GM21528 (cell line): ENCODE results near the gene LRRN4.
A peak's percentile ranks its signal among the peaks of the same experiment; 100 is the strongest.
"Not testable (repeated sequence)": the region's sequence is repeated elsewhere in the genome, so short reads cannot be mapped to it uniquely, and the experiment has no call there.

Experiments
- ATAC-seq: cut with Tn5 transposase; IDR thresholded peaks from one replicate; pipeline ENCODE4 v1.9.1; 2021; ENCODE audit warnings: mild to moderate bottlenecking, moderate library complexity; ENCODE audit not compliant: unreplicated experiment, low FRiP score

Gene LRRN4

DNA sequence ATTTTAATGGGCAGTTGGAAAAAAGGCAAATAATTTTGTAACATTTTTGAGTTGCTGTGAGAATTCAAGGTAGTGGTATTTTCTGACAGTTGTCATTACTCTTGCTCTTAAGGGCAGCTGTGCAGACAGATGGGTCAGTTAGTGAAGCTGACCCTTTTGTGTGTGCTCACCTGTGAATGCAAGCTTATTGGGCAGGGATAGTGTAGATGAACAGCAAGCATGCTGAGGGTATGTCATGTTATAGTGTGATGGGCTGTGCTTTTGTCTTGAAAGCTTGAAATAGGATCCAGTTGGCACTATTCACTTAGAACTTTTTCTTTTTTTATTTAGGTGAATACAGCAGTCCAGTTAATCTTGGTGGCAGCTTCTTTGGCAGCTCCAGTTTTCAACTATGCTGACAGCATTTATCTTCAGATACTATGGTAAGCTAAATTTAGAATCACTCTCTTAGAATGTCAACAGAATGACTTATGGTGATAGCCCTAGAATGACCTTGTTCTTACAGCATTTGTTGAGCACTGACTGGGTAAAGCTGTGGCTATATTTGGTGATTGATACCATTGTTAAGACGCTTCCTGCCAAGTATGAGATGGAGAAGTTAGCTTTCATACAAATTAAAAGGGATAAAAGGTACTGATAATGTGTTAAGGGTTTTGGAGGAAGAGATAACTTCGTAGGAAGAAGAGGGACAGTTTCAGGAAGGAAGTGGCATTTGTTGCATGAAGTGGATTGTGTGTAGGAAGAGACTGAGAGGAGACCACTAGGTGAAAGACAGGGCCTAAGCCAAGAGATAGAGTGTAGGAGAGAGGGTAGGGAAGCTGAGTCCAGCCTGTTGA lies 19.5 kb downstream of the LRRN4 start:
- no peak for ATAC-seq

DNA sequence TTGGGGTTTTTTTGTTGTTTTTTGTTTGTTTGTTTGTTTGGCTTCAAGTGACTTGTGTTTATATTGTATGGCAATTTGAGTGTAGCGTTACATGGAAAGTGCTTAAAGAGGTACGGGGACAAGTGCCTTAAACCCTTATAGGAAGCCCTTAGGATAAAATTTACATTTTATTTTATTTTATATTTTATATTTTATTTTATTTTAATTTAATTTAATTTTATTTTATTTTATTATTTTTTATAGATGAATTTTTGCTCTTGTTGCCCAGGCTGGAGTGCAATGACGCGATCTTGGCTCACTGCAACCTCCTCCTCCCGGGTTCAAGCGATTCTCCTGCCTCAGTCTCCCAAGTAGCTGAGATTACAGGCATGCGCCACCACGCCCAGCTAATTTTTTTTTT lies 21.0 kb downstream of the LRRN4 start:
- not testable (repeated sequence) for ATAC-seq

DNA sequence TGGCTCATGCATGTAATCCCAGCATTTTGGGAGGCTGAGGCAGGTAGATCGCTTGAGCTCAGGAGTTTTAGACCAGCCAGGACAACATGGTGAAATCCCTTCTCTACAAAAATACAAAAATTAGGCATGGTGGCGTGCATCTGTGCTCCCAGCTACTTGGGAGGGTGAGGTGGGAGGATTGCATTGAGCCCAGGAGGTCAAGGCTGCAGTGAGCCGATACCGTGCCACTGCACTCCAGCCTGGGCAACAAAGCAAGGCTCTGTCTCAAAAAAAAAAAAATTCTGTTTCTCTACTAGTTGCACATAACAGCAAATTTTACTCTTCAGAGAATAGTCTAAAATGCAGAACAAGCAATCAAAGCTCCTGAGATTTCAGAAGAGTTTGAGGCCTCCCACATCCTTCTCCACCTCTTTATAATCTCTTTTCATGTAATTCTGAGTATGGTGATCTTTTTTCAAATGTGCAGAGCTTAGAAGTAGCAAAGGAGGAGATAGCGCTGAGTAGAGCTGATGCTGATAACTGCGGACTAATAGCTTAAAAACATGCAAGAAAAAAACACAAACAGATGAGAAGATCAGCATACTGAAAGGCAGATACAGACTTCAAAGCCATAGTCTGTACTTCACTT lies 23.3 kb downstream of the LRRN4 start:
- ATAC-seq, result no peak

DNA sequence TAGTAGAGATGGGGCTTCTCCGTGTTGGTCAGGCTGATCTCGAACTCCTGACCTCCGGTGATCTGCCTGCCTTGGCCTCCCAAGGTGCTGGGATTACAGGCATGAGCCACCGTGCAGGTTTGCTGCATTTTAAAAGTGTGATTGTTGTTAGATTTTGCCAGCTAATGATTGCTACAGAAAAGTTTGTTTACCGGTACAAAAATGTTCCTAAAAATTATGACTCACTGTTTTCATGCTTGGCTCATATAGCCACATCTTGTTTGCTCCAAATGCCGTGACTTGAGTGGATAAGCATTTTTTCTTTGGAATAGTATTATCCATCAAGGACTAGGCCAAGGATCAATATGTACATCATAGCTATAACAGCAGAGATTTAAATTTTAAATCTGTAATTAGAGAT lies 24.3 kb downstream of the LRRN4 start:
- ATAC-seq, result no peak

DNA sequence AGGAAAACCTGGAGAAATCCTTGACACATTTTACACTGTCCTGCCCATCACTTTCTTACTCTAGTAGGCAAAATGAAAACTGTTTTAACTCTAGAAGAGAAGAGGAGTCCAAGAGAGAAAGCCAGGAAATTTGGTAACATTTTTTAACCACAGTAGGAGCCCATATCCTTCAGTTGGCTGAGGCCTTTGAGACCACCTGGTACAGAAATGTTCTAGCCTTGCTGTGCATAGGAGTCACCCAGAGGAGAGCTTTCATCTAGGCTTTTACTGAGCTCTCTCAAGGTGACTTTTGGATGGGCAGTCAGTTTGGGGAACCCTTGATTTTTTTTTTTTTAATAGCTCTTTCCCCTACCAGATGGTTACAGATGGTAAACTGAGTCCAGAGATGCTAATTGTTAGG lies 25.0 kb downstream of the LRRN4 start:
- no peak for ATAC-seq

DNA sequence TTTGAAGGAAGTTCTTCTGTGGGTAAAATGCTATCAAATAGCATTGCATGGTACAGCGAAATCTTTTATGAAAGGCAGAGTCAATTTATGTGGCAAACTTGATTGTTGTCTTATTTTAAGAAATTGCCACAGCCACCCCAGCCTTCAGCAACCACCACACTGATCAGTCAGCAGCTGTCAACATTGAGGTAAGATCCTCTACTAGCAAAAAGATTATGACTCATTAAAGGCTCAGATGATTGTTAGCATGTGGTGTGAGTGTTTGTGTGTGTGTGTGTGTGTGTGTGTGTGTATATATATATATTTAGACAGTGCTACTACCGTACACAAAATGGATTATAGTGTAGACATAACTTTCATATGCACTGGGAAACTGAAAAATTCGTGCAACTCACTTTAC lies 27.8 kb downstream of the LRRN4 start:
- ATAC-seq, result no peak

DNA sequence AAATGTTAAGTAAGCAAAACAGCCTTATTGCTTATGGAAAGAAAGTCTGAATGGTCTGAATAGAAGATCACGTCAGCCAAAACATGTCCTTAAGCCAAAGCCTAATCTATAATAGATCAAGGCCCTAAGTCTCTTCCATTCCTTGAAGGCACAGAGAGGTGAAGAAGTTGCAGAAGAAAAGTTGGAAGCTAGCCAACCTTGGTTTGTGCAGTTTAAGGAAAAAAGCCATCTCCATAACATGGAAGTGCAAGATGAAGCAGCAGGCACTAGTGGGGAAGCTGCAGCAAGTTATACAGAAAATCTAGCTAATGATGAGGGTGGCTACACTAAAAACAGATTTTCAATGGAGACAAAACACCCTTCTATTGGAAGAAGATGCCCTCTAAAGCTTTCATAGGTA lies 29.1 kb downstream of the LRRN4 start:
- no peak for ATAC-seq

DNA sequence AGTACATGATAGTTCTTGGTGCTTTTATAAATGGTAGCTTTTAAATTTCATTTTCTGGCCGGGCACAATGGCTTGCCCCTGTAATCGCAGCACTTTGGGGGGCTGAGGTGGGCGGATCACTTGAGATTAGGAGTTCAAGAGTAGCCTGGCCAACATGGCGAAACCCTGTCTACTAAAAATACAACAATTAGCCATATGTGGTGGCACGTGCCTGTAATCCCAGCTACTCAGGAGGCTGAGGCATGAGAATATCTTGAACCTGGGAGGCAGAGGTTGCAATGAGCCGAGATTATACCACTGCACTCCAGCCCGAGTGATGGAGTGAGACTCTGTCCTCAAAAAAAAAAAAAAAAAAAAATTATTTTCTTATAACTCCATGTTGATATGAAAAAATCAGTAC lies 36.0 kb downstream of the LRRN4 start:
- no peak for ATAC-seq

DNA sequence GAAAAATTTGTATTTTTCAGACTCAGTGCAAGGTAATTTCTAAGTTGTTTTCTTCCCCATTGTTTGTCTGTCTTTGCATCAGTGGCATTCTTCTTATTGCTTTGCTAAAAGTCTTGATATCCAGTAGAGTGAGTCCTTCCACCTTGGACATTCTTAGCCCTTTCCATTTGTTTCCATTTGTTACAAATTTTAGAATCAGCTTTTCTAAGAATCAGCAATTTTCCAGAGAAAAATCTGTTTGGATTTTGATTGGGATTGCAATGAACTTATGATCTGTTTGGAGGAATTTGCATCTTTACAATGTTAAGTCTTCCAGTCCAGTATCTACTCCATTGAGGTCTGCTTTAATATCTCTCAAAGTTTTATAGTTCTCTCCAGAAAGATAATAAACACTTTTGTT lies 36.4 kb downstream of the LRRN4 start:
- no peak for ATAC-seq

DNA sequence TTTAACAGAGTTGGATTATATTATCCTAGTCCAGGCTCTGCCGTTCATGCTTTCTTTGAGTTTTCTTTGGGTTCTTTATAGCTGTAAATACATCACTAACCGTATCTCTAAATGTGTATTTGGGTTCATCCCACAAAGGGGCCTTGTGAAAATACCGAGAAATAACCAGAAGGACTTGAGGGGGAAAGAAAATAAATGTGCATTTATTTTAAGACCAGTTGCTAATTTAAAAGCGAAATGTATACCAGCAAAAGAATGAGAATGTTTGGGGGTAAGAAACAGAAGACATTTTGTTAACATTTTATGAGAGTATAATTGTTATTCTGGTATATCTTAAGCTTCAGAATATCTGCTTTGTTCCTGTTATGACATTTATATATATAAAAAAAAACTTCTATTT lies 38.9 kb downstream of the LRRN4 start:
- ATAC-seq, result no peak

DNA sequence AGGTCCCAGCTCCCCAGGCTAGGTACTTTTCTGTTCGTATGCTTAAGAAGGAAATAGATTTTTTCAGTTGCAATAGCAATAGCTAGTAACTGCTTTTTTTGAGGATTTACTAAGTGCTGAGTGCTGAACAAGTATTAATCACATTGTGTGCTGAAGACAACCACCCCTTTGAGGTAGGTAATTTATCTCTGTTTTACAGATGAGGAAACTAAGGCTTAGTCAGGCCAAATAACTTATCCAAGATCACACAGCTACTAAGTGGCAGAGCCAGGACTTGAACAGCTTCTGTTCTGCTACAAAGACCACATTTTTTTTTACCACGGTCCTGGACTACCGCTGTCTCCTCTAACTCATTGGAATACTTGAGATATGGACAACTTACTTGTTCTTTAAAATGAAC lies 39.8 kb downstream of the LRRN4 start:
- no peak for ATAC-seq

DNA sequence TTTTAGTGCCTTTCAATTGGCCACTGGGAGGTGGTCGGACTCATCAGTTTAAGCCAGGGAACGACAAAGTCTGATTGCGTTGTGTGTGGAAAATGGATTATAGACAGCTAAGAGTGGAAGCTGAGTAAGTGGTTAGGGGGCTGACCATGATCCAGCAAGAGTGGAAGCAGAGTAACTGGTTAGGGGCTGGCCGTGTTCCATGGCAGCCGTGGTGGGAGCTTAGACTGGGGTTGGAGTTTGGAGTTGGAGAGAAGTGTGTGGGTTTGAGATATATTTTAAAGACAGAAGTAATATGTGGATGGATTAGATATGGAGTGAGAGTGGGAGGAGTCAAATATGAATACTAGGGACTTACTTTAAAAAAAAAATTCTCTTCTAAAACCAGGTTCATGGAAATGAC lies 41.7 kb downstream of the LRRN4 start:
- no peak for ATAC-seq

DNA sequence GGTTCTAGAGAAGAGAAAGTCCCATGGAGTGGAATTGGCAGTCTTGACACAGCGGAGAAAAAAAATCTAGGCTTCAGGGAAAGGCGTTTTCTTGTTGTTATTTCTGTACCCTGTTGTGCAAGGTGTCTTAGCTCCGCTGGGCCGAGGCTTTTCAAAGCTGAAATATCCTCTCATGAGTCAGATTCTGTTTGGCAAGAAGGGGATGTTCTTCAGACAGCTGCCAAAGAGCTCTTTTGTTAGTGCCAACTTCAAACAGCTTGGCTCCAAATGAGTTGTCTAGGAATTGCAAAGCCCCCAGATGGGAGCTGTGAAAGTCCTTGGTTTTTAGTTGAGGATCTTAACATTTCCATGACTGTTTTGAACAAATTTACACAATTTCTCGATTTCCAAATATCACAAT lies 45.6 kb downstream of the LRRN4 start:
- ATAC-seq, result no peak

DNA sequence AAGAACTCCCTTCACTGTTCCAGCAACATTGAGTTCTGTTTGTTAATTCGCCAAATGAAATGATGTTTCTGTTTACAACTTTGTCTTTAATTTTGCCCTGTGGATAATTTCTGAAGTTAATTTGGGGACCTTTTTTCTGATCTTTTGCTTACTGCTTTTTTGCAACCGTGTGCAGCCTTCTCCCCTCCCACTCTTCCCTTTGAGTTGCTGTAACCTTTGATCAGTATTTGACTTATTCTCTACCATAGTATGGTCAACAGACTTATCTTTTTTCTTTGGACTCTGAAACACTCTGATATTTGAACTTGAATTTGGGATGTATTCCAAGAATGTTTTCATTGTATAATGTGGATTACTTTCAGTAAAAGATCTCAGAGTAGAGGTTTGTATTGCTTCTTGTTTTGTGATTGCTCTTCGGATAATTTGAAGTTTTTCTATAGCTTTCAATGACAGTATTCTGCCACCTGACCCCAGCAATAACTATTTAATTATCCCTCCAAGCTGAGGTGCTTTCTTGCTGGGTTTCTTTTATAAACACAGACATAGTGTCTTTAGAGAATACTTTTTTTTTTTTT lies 46.2 kb downstream of the LRRN4 start:
- ATAC-seq, result no peak

DNA sequence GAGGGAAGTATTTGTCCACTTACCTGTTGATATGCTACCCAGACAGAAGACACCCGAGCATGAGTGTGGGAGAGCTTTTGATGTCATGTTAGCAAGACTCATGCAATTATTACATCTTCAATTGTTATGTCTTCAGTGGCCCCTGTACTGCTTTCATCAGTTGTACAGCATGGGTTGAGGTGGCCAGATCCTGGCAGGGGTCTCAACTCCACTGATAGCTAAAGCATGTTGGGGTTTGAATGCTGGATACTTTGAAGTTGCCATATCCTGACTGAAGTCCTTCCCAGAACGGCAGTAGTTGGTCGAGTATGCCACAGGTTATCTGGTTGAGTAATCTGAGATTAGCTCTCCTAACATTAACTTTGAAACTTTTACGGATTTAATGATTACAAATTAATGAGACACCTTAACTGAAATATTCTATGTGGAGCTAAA lies 46.7 kb downstream of the LRRN4 start:
- ATAC-seq, result no peak

DNA sequence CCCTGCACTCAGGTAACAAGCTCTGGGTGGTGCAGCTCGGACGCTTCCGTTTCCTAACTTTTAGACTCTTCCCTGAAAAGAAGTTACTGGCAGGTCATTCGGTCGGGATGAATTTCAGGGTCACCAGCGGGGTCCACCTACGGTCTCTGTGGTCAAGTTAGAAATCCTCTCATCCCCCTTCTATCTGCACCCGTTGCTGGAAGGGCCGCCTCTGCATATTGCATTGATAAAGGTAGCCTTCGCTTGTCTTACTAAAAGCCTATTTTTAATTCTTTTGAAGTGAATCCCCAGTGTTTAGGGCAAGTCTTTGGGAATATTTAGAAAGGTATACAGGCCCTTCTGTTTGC lies 47.3 kb downstream of the LRRN4 start:
- ATAC-seq, result no peak

DNA sequence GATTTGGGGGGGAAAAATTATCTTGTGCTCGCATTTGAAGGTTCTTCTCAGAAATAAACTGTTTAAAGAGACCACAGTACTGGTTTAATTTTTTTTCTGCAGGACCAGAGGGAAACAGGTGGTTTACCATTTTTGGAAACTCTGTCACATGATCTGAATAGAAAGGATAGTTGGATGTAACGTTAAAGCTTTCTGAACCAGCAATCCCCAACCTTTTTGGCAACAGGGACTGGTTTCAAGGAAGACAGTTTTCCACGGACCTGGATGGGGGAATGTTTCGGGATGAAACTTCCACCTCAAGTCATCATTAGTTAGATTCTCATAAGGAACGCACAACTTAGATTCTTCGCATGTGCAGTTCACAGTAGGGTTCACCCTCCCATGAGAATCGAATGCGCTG lies 53.0 kb downstream of the LRRN4 start:
- no peak for ATAC-seq

DNA sequence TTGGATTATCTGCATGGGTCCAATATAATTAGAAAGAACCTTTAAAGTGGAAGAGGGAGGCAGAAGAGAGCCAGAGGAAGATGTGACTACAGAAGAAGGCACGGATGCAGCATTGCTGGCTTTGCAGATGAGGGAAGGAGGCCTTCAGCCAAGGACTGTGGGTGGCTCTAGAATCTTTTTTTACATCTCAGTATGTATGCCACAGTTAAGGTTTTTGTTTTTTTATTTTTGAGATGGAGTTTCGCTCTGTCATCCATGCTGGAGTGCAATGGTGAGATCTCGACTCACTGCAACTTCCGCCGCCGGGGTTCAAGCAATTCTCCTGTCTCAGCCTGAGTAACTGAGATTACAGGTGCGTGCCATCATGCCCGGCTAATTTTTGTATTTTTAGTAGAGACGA lies 54.1 kb downstream of the LRRN4 start:
- ATAC-seq, result no peak

DNA sequence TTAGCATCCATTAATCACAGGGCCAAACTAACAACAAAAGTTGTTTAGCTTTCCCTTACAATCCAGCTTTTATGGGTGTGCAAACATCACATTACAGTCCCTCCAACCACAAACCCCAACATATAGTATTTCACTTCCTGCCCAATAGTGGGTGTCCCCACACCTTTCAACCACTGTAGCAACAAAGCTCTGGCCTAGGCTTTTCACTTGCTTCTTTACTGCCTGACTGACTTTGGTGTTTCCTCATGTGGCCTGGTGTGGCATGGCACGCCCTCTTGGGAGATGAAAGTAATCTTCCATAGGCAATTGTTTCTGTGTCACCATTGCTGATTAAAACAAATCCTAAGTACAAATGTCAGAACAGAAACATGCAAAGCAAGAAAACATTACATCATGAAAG lies 57.1 kb downstream of the LRRN4 start:
- ATAC-seq, result peak; percentile 91

DNA sequence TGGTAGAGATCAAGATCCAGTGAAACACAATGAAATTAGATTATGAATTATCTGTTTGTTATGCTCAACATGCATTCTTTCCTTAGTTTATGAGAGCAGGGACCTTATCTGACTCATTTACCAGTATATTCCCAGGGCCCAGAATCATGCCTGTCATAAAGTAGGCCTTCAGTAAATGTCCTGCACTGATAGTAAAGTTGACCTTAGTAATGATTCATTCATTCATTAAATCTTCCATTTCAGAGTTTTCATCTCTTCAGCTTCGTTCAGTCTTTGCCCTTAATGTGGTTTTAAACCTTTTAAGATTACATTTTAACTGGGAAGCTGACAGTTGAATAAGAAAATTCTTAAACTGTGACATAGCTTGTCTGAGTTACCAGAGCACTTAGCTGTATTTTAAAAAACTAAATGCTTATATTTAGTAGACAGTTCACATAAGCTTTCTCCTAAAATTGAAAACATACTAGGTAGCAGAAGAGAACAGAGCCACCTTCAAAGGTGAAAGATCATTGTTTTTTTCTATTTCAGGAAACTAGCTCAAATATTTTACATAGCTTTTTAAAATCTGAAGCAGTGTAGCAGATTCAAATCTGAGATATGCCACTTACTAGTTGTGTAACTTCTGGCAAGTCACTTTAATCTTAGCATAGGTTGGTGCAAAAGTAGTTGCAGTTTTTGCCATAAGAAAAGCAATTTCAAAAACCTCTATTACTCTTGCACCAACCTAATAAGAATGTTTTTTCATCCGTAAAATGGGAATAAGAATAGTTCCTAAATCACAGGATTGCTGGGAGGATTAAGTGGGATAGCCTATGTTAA lies 62.0 kb downstream of the LRRN4 start:
- no peak for ATAC-seq

DNA sequence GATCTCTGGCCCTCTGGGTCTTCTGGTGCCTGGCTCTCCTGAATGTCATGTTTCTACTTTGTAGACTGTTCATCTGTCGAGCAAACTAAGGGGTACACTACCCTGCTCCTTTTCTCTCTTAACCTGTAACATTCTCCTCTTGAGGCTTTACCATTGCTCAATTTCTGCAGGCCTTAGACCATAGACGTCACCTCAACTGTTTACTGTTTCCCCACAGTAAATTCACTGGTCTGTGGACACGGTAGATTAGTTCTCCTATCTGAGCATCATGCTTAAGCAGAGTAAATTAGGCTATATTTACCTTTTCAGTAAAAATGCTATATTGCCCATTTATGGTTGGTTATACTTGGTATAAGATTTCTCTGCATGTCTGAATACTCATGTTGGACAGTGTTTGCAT lies 62.9 kb downstream of the LRRN4 start:
- no peak for ATAC-seq
